Endometrium (tissue), 2 donors: ENCODE results near the gene LMOD3.

Source experiments
- FAIRE-seq: peaks from 2 replicates; lab custom pipeline; 2012; peaks lifted over from hg19 to GRCh38; lab: Jason Lieb, UNC
- donor health status: control.
- donor health status: control.

LMOD3 gene

GRCh38 chr3:69058180-69058946 is 64.0 kb downstream of the LMOD3 start:
- FAIRE-seq, result no peak
